ENCODE data around the gene PLIN5.

The PLIN5 gene

GRCh38 chr19:4477034-4477801 lies 57.8 kb downstream of the PLIN5 start:
- no peak for FAIRE-seq

- peak; percentile 27 for FAIRE-seq
Observed at GRCh38 chr19:4474514-4475022, 60.5 kb downstream of the PLIN5 start.

GRCh38 chr19:4473763-4474513 lies 61.1 kb downstream of the PLIN5 start:
- FAIRE-seq: no peak

GRCh38 chr19:4473011-4473762 lies 61.8 kb downstream of the PLIN5 start:
- FAIRE-seq: no peak
